ENCODE measurements around the gene NME7. TPM values are rescaled to one million over a fixed set of nuclear protein-coding genes. Genes with fewer than 3 reads are reported as not detected.

Gene NME7
- total RNA-seq, 1 experiment from 2014 or later = 13.2 TPM

DNA sequence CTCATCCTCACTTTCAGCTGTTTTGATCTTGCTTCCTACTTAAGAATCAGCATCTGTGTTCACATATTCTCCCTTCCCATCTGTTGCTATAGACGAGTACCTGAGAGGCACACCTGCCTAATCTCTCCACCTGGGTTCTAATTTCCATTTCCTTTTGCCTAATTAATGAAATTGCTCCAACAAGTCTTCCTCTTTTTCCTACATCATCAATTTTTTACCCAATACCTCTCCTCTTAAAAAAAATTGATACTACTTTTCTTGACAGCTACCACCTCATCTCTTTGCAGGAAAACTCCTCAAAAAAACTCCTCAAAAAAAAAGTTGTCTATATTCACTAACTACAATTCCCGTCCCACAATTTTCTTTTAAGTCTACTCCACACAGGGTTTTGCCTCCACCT is 71.8 kb downstream of the NME7 start:
- no peak overlapping the region for H2BK120ac ChIP-seq (ENCODE audit: low read depth, low read length, poor library complexity, severe bottlenecking)
- no peak overlapping the region for H3K14ac ChIP-seq (ENCODE audit: insufficient read depth, low read length)
- no peak overlapping the region for H4K5ac ChIP-seq (ENCODE audit: insufficient read length, low read depth, low read length)
- H3K27ac Mint-ChIP-seq = no peak overlapping the region; a peak in 1 of 7 replicates
- TF ChIP-seq, protein P1, sequence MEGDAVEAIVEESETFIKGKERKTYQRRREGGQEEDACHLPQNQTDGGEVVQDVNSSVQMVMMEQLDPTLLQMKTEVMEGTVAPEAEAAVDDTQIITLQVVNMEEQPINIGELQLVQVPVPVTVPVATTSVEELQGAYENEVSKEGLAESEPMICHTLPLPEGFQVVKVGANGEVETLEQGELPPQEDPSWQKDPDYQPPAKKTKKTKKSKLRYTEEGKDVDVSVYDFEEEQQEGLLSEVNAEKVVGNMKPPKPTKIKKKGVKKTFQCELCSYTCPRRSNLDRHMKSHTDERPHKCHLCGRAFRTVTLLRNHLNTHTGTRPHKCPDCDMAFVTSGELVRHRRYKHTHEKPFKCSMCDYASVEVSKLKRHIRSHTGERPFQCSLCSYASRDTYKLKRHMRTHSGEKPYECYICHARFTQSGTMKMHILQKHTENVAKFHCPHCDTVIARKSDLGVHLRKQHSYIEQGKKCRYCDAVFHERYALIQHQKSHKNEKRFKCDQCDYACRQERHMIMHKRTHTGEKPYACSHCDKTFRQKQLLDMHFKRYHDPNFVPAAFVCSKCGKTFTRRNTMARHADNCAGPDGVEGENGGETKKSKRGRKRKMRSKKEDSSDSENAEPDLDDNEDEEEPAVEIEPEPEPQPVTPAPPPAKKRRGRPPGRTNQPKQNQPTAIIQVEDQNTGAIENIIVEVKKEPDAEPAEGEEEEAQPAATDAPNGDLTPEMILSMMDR (conservative IDR thresholded peaks at IDR 0.05) = no peak
- no peak overlapping the region for H2BK12ac ChIP-seq (ENCODE audit: insufficient read length, low read depth, low read length)
- H3K36me3 Mint-ChIP-seq (ENCODE audit: insufficient read depth in 1 of 3, low read depth in 3 of 3) = peaks cover 0 to 4% (median 0%) of the 10 kb centered on the region in 3 experiments; a peak in 4 of 7 replicates
- no peak overlapping the region for H3K4ac ChIP-seq (ENCODE audit: low read depth, low read length)
- no peak overlapping the region for H4K91ac ChIP-seq (ENCODE audit: insufficient read length, low read depth, low read length)
- H3K79me2 ChIP-seq (ENCODE audit: insufficient read depth, low read length) = no peaks in the 10 kb centered on the region
- H3K23me2 ChIP-seq (ENCODE audit: insufficient read length, low read depth, low read length, poor library complexity, severe bottlenecking) = no peaks in the 10 kb centered on the region
- no peak for DNase-seq
- H4K20me1 ChIP-seq (ENCODE audit: control insufficient read depth, insufficient read depth, insufficient read length) = no peaks in the 10 kb centered on the region
- H3K79me1 ChIP-seq (ENCODE audit: insufficient read depth, low read depth, low read length, poor library complexity, severe bottlenecking) = no peaks in the 10 kb centered on the region
- no peak overlapping the region for H3K9ac ChIP-seq (ENCODE audit: extremely low read depth, insufficient read length, low read length)
- H3K4me1 Mint-ChIP-seq = peaks cover 10 to 11% of the 10 kb centered on the region in 2 experiments
- H3K27me3 Mint-ChIP-seq (ENCODE audit: low read depth) = no peaks in the 10 kb centered on the region
- H3K18ac ChIP-seq (ENCODE audit: insufficient read length, low read depth, low read length) = no peak overlapping the region
- H3K4me3 Mint-ChIP-seq = no peak overlapping the region
- no peaks in the 10 kb centered on the region for H3K9me3 ChIP-seq (ENCODE audit: control insufficient read depth, low read depth, low read length)
- no peak overlapping the region for H2AK5ac ChIP-seq (ENCODE audit: insufficient read length, low read length)
- no peaks in the 10 kb centered on the region for H3K27me3 ChIP-seq (ENCODE audit: insufficient read depth, low read length)
- no peak overlapping the region for H3T11ph ChIP-seq (ENCODE audit: low read length)
- no peak overlapping the region for H2BK5ac ChIP-seq (ENCODE audit: insufficient read length, low read length)
- H2AFZ ChIP-seq (ENCODE audit: low read length) = no peak overlapping the region
- H3K4me2 ChIP-seq (ENCODE audit: insufficient read depth, insufficient read length, low read length) = no peak overlapping the region
- no peaks in the 10 kb centered on the region for H3K9me3 Mint-ChIP-seq
- no peak overlapping the region for H3K56ac ChIP-seq (ENCODE audit: insufficient read length, low read depth, low read length)
- H2BK15ac ChIP-seq (ENCODE audit: low read depth, low read length) = no peak overlapping the region
- 100% methylated on average over 1 of the region's 2 CpGs for WGBS (ENCODE audit: extremely low coverage, insufficient read length, low lambda C conversion rate)
- no peaks in the 10 kb centered on the region for H3K4me1 ChIP-seq (ENCODE audit: insufficient read depth, low read length)
- no peak overlapping the region for H3K27ac ChIP-seq (ENCODE audit: insufficient read length, low read depth, low read length)
- H3K23ac ChIP-seq (ENCODE audit: insufficient read length, low read depth, low read length) = no peak overlapping the region
- H2BK20ac ChIP-seq (ENCODE audit: low read depth, low read length, poor library complexity, severe bottlenecking) = no peak overlapping the region
- no peak overlapping the region for H4K8ac ChIP-seq (replicated peaks; ENCODE audit: insufficient read length, low read depth, low read length)

Data from H9 (cell line).